HUDEP-2 (cell line): ENCODE data around the gene ARHGAP19.

ENCODE experiments used
- DNase-seq, 76 experiments: peaks; one replicate each; lab custom pipeline; 2025; ENCODE audit not compliant: unreplicated experiment in 76 of 76; lab: John Stamatoyannopoulos, UW

The ARHGAP19 gene

DNA sequence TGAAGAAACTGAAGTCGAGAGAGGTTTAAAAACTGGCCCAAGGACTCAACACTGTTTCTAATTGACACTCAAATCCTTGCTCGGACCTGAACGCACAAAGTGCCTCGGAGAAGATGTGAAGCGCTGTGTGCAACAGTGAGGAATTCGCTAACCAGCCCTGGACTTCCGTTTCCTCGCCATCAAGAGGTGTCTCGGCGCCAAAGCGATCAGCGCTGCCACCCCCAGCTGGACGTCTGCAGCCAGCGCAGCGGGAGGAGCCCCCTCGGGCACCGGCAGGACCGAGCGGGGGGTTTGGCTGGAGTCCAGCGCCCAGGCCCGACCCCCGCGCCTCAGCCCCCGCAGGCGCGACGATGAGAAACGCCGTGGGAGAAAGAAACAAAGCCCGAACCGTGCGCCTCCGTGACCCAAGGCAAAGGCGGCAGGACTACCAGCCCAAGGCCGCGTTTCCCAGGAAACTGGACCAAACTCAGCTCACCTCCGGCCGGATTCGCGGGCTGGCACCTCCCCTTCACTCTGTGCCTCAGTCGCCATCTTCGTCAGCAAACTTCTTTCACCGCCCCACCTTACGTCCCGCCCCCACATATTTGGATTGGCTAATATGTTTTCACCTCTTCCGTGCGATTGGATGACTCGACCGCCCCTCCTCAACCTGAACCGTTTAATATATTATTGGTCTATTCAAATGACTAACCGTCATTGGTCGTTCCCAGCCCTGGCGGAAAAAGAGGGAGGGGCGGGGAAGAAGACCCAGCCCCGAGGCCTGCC is at the start of gene ARHGAP19:
TSS of gene ARHGAP19 (minus strand) at position 541 of the 765 bp plus-strand sequence. CDS start at position 531, 10 bp downstream.
- DNase-seq, result peak; percentile 25 to 98 (median 94)

- DNase-seq, result no peak
Measured at GRCh38 chr10:97341416-97341815, 49.0 kb upstream of the ARHGAP19 start.

DNA sequence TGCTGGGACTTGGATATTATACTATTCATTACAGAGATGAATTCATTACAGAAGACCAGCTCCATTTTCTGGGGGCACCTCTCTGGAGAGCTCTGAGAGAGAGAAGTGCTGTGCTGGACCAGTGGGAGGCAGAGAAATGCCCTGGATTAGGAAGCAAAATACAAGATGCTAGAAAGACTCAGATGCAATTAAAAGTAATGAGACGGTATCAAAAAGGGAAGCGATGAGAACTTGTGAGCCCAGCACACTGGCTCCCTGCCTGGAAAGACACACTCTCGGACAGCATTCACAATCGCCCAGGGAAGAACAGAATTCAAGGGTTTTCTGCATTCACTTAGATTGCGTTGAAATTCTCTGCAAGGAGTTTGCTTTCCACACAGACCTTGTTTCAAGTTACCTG is 45.6 kb upstream of the ARHGAP19 start:
- no peak for DNase-seq

DNA sequence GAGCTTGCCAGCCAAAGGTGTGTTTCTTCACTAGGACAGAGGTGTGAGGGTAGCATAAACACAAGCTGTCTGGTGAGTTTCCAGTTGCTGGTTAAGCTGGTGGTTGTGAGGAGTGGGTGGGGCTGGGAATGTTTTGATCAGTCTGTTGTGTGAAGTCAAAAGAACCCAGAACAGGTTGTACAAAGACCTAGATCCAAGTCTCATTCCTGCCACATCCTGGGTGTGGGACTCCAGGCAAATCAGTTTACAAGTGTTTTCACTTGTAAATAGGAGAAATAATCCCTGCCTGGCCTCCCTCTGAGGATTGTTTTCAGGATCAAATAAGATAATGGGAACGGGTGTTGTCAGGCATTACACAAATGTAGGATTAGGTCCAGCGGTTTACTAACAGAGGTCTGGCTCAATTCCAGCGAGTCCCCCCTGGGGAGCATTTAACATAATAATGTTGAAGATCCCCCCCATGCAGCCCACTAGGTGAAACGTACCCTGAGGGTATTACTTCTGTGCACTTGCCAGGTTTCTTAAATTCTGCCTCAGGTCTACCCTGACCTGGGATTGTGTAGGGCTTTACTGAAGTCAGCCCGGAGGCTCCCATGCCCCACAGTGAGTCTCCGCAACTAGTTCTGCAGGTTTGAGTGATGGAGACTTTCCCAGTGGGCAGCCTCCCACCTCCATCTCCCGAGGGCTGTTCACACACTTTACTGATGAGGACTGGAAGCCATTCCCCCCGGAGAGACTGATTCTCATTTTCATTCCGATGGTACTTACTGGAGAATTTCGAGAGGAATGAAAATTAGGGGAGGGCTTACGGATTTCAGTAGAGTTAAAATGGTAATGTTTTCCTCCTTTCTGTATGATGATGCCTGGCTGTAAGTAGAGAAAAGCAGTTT is 44.8 kb upstream of the ARHGAP19 start:
- no peak for DNase-seq

- DNase-seq, result no peak
Measured at GRCh38 chr10:97336446-97336845, 44.0 kb upstream of the ARHGAP19 start.

DNA sequence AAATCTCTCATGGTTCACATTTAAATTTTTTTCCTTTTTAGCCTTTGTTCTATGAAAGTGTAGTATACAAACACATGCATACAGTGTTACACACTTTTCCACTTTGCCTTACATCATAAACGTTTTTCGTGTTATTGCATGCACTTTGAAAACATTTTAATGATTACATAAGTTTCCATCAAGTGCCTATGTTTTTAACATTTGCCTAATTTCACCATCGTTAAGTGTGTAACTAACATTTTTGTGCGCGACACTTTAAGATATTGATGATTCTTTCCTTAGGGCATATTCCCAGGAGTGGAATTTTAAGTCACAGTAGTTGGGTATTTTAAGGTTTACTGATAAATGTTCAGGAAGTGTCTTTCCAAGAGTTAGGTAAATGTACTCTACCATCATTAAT is 43.6 kb upstream of the ARHGAP19 start:
- no peak for DNase-seq

- DNase-seq, result no peak
Measured at GRCh38 chr10:97335188-97335619, 42.8 kb upstream of the ARHGAP19 start.

DNA sequence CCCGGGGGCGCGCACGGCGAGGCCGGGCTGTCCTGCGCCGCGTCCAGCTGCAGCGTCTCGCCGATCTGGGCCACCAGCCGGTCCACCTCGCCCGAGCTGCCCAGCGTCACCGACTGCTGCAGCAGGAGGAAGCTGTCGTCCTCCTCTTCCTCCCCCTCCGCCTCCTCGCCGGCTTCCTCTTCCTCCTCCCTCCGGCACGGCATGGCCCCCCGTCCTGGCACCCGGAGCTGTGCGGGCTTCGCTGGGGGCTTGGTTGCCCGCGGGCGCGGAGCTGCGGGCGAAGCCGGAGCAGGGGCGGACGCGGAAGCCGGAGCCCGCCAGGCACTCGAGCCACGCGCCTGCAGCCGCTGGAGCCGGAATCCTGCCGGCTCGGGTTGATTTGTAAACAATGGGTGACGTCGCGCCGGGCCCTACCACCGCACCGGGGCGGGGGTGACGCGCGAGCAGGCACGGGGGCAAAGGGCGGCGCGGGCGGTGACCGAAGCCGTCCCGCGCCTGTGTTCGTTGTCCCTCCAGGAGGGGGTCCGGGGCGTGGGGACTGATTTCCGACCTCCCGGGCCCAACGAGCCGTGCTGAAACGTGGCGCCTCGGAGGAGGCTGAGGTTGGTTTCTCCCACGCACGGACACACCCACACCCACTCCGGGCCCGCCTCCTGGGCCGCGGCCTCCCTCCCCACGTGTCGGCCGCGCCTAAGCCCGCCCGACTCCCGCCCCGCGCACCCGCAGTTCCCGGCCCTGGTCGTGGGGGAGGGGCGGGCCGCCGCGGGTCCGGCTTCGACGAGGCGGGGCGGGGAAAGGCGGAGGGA is 42.1 kb upstream of the ARHGAP19 start, which contains the start of gene FRAT2:
TSS of gene FRAT2 (minus strand) at position 360 of the 806 bp plus-strand sequence. CDS start at position 203, 157 bp downstream.
- peak in 75 of 76 experiments; percentile 48 to 97 (median 87) for DNase-seq

DNA sequence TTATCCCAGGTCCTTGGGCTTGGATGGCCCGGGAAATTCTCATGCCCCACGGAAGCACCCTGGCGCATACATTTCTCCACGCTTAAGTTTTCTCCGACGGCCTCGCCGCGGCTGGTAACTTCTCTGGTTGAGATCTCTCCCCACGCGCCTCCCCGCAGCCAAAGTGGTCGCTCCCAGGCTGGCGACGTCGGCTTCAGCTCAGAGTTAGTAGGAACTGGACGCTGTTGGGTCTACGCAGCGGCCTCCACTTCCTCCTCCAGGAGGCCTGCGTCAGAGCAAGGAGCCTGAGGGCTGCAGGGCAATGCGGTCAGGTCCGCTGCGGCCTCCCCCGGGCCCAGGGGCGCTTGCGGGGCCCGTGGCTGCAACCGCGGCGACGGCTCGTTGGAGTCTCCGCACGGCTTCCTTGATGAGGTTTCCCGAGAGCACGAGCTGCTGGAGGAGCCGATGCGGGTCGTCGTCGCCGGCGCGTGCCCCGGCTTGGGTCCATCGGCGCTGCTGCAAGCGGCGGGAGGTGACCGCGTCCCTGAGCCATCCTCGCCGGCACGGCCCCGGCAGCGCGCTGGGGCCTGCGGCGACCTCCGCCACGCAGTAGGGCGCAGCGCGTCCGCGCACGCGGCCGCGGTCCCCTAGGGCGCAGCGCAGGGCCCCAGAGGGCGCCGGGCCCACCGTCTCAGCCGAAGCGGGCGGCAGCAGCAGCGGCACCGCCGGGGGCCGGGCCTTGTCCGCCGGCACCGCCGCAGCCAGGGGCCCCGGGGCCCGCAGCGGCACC is 41.3 kb upstream of the ARHGAP19 start:
- peak in 32 of 76 experiments; percentile 3 to 63 (median 36) for DNase-seq

- DNase-seq, result peak in 18 of 76 experiments; percentile 11 to 57 (median 38)
Measured at GRCh38 chr10:97333351-97333600, 40.8 kb upstream of the ARHGAP19 start.

DNA sequence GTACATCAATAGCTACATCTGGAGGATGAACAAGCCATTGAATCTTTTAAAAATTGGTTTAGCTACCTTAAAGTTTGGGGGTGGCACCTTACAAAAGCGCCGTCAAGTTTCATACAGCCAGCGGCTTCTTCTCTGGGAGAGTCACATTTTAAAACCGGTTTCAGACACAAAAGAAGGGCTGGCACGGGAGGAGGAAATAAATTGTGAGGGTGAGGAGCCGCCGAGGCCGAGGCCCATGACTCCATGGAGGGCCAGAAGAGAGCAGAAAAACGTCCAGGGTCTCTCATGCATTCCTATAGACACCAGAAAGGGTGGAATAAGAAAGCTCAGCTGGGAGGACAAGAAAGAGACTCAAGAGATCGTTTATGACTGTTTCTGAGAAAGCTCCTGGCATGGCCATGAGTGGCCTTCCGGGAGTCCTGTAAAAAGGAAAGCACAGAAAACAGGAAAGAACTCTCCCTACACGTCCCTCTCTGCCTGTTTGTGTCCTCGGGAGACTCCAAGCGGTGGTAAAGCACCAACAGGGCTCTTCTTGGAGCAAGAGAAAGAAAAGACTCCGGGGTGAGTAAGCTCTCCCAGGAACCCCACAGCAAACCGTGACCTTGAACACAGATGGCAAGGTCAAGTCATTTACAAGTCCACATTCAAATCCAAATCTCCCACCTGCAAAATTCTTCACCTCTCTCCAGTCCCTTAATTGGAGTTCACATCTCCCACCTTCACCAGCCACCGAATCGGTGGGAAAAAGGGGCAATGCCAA is 40.3 kb upstream of the ARHGAP19 start:
- peak in 18 of 76 experiments; percentile 16 to 57 (median 33) for DNase-seq

- DNase-seq, result peak in 10 of 76 experiments; percentile 8 to 49 (median 28)
Measured at GRCh38 chr10:97331153-97331703, 38.8 kb upstream of the ARHGAP19 start.

DNA sequence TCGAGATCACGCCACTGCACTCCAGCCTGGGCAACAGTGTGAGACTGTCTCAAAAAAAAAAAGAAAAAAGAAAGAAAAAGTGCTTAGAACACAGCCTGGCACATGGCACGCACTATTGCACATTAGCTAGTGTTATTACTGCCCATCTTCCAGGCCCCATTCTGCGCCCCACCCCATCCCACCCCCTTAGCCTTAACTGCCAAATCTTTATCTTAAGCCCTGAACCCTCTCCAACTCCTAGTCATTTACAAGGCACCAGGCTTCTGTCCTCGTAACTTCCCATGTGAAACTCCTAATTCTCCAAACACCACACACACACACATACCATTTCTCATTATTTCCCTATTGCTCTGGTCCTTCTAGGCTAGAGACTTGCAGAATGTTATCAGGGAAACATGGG is 37.3 kb upstream of the ARHGAP19 start:
- DNase-seq, result peak in 38 of 76 experiments; percentile 10 to 60 (median 27)

DNA sequence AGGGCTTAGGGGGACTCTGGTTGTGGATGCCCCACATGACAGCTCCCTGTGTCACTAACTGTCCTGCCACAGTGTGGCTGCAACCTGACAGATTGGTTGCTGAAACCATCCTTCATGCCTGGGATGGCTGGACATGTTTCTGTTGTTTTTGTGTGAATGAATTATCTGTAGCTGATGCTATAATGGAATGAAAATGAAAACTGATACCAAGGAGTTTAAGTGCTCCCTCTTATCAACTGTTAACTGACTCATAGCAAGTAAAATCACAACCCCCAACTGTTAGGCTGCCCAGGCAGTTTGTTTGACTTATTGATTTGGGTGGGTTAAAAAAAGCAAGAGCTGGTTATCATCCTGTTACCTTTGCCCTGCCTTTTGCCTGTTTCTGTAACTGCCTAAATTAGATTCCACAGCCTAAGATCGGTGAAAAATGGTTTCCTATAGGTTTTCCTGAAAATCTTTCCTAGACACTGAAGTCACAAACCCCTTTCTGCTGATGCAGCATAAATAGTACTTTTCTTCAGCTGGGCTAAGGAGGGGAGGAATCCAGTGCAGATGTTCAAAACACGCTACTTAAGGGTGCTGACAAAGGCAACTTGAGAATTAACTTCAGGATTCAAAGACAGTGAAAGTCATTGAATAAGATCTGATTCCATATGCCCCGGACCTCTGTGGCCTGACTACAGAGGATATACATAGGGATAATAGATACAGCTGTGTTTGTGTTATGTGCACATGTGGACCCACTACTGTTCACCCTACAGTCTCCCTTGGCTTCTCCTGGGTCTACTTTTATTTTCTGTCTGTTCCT is 36.4 kb upstream of the ARHGAP19 start:
- DNase-seq, result peak in 16 of 76 experiments; percentile 13 to 56 (median 30)

DNA sequence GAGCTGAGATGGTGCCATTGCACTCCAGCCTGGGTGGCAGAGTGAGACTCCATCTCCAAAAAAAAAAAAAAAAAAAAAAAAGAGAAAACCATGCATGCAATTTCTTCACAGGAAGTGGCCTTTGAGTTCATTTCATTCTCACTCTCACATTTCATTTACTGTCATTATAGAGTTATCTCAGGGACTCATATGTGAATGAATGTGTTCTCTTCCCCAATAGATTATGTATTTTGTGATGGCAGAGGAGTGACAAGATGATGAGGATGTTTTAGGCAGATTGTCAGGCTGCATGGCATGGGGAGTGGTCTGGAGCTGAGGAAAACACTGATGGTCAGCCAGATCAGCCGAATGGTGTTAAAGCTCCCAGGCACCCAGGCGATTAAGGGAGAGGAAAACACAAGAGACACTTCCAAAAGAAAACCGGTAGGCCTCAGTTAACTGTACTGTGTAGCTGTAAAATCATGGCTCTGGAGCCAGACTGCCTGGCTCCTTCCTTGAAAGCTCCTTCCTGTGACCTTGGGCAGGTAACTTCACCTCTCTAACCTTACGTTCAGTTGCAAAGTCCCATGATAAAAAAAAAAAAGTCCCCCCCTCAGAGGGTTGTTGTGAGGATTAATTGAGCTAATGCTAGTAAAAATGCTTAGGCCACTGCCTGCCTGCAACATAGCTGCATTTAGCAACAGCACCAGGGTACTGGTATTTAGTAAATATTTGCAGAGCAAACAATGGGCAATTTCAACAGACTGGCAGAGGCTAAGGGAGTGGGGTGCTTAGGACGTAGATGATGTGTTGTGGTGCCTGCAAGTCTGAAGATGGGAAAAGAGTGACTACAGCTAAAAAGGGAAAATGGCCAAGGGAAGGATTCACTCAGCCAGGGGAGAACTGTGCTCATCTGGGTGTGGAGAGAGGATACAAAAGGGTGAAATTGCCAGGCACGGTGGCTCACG is 35.2 kb upstream of the ARHGAP19 start:
- peak in 1 of 76 experiments; percentile 21 for DNase-seq

GRCh38 chr10:97325754-97326153 is 33.3 kb upstream of the ARHGAP19 start:
- DNase-seq, result no peak

GRCh38 chr10:97323501-97323900 is 31.1 kb upstream of the ARHGAP19 start:
- DNase-seq, result no peak
